GM21786 (cell line): ENCODE results near the gene USPL1.

Experiments
- ATAC-seq: cut with Tn5 transposase; IDR thresholded peaks from one replicate; pipeline ENCODE4 v1.9.1; 2021; ENCODE audit not compliant: unreplicated experiment

Gene USPL1

GRCh38 chr13:30656178-30656577 lies 38.5 kb downstream of the USPL1 start:
- no peak for ATAC-seq

- ATAC-seq: no peak
Measured at GRCh38 chr13:30659980-30660379, 42.3 kb downstream of the USPL1 start.

GRCh38 chr13:30660796-30661195 lies 43.1 kb downstream of the USPL1 start:
- ATAC-seq: no peak

GRCh38 chr13:30664689-30665275 lies 47.1 kb downstream of the USPL1 start:
- no peak for ATAC-seq

GRCh38 chr13:30665638-30666037 lies 47.9 kb downstream of the USPL1 start:
- no peak for ATAC-seq

GRCh38 chr13:30666113-30666512 lies 48.4 kb downstream of the USPL1 start:
- ATAC-seq: no peak

GRCh38 chr13:30667014-30667413 lies 49.3 kb downstream of the USPL1 start:
- ATAC-seq: no peak

- ATAC-seq: no peak
Measured at GRCh38 chr13:30668312-30668711, 50.6 kb downstream of the USPL1 start.

GRCh38 chr13:30671271-30671815 lies 53.6 kb downstream of the USPL1 start:
- no peak for ATAC-seq

- peak; percentile 90 for ATAC-seq
Measured at GRCh38 chr13:30673669-30674521, 56.2 kb downstream of the USPL1 start.

GRCh38 chr13:30675717-30676116 lies 58.0 kb downstream of the USPL1 start:
- no peak for ATAC-seq

- no peak for ATAC-seq
Measured at GRCh38 chr13:30676672-30677071, 59.0 kb downstream of the USPL1 start.

GRCh38 chr13:30679483-30680330 lies 62.0 kb downstream of the USPL1 start:
- ATAC-seq: no peak

- ATAC-seq: no peak
Measured at GRCh38 chr13:30681843-30682242, 64.1 kb downstream of the USPL1 start.

GRCh38 chr13:30685320-30685859 lies 67.7 kb downstream of the USPL1 start:
- no peak for ATAC-seq

GRCh38 chr13:30685987-30686386 lies 68.3 kb downstream of the USPL1 start:
- ATAC-seq: no peak

- ATAC-seq: no peak
Measured at GRCh38 chr13:30687601-30688000, 69.9 kb downstream of the USPL1 start.

GRCh38 chr13:30689752-30690151 lies 72.0 kb downstream of the USPL1 start:
- ATAC-seq: no peak

GRCh38 chr13:30690282-30691188 lies 72.8 kb downstream of the USPL1 start:
- ATAC-seq: peak; percentile 66

- ATAC-seq: no peak
Measured at GRCh38 chr13:30692113-30692512, 74.4 kb downstream of the USPL1 start.
